Natural killer cell (primary cell): ENCODE measurements around the gene SNX14. TPM values are rescaled to one million over a fixed set of nuclear protein-coding genes. Genes with fewer than 3 reads are reported as not detected.
A peak's percentile ranks its signal among the peaks of the same experiment; 100 is the strongest.

Experiments used
- ATAC-seq, 3 donors: fragments of 150-1000 bp in 2 of 3; fragments of 200-7000 bp in 1 of 3; cut with Tn5 transposase; 1 replicate in 1 of 3; 2 replicates in 2 of 3; pipeline ENCODE4 v1.10.0; 2021; ENCODE audit warnings: mild to moderate bottlenecking in 2 of 3, moderate library complexity in 2 of 3
- DNase-seq, 2 donors: peaks; one replicate each; pipeline versions ENCODE4 v3.0.0 to v3.0.0-alpha.2; 2013 to 2021; ENCODE audit warnings: mixed read lengths in 1 of 2
- H3K27ac ChIP-seq: one replicate; pipeline ENCODE4 v1.5.1; 2013; ENCODE audit warnings: mild to moderate bottlenecking, low read length
- H3K27me3 ChIP-seq: one replicate; pipeline ENCODE4 v1.6.1; 2013; ENCODE audit warnings: low read length; ENCODE audit not compliant: control insufficient read depth, insufficient read depth
- H3K36me3 ChIP-seq: one replicate; pipeline ENCODE4 v1.6.1; 2013; ENCODE audit warnings: low read length; ENCODE audit not compliant: control insufficient read depth, insufficient read depth
- H3K4me1 ChIP-seq: one replicate; pipeline ENCODE4 v1.6.1; 2013; ENCODE audit warnings: low read length; ENCODE audit not compliant: control insufficient read depth, insufficient read depth
- H3K4me3 ChIP-seq: one replicate; pipeline ENCODE4 v1.5.1; 2013; ENCODE audit warnings: low read length
- H3K9me3 ChIP-seq: one replicate; pipeline ENCODE4 v1.6.1; 2013; ENCODE audit warnings: low read length; ENCODE audit not compliant: control insufficient read depth, insufficient read depth
- H3K27ac Mint-ChIP-seq, 2 donors: one replicate each; pipeline ENCODE4 v1.8.0; 2022; ENCODE audit warnings: mild to moderate bottlenecking in 2 of 2, mixed read lengths in 2 of 2, moderate library complexity in 1 of 2
- H3K27me3 Mint-ChIP-seq, 2 donors: one replicate each; pipeline ENCODE4 v1.8.0; 2022; ENCODE audit warnings: low read depth in 2 of 2, mixed read lengths in 2 of 2
- H3K36me3 Mint-ChIP-seq: one replicate; pipeline ENCODE4 v1.8.0; 2022; ENCODE audit warnings: mixed read lengths
- H3K4me1 Mint-ChIP-seq, 2 donors: one replicate each; pipeline ENCODE4 v1.8.0; 2022; ENCODE audit warnings: mixed read lengths in 2 of 2
- H3K4me3 Mint-ChIP-seq: one replicate; pipeline ENCODE4 v1.8.0; 2022; ENCODE audit warnings: mild to moderate bottlenecking, moderate library complexity, mixed read lengths
- H3K9me3 Mint-ChIP-seq, 2 donors: one replicate each; pipeline ENCODE4 v1.8.0; 2022; ENCODE audit warnings: mixed read lengths in 2 of 2
- WGBS: methylation state at CpG from one replicate; pipeline ENCODE4 v1.1.7; 2013; ENCODE audit warnings: missing lambda C conversion rate; ENCODE audit not compliant: insufficient coverage; 5-methylcytosine and 5-hydroxymethylcytosine counted together
- intact Hi-C: fragments of 100-400 bp; cut with micrococcal nuclease; formaldehyde crosslinking; loops from one replicate; pipeline ENCODE4 v1.14.2; 2022
- total RNA-seq, 4 donors: library from RNA; stranded (reverse); fragments of 120-200 nt in 1 of 4; gene quantifications; one replicate each; pipeline versions ENCODE4 v1.2.3 to v1.2.4, GENCODE V29; 2013 to 2022
- TF ChIP-seq, protein P1 (sequence below): fragments of 200-600 bp; IDR thresholded peaks from one replicate; pipeline ENCODE4 v1.8.0; 2022; ENCODE audit warnings: antibody characterized with exemption

Gene SNX14
- total RNA-seq, 3 donors from 2014 or later (not counting 1 experiment from before 2014, with no cell fraction given): 73.0 to 109 (median 80.3) TPM

DNA sequence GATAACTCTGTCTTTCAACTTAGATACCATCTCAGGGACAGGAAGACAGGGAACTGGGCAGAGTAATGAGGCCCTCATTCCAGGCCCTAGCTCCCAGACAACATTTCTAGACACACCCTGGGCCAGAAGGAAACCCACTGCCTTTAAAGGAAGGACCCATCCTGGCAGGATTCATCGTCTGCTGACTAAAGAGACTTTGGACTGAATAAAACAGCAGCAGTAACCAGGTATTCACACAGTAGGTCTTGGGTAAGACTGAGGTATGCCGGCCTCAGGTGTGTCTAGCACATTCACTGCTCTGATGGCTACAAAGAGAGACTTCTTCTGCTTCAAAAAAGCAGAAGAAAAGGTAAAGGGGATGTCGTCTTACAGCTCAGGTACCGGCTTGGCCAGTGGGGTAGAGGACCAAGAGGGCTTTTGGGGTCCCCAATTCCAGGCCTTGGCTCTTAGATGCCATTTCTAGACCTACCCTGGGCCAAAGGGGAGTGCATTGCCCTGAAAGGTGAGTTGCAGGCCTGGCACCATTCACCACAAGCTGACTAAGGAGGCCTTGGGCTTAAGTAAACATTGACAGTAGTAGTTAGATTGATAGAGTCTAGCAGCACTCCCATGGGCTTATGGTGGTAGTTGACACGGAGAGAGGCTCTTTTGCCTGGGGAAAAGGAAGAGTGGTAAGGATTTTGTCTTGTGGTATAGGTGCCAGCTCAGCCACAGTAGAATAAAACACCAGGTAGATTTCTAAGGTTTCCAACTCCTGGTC, 13.4 kb downstream of the SNX14 start:
- no peak overlapping the region for H3K4me3 Mint-ChIP-seq
- Histone ChIP-seq H3K4me3 (no peak overlapping the region), H3K27ac (no peak overlapping the region), H3K27me3 (no peaks in the 10 kb centered on the region), H3K9me3 (peaks cover 5% of the 10 kb centered on the region), H3K4me1 (peaks cover 12% of the 10 kb centered on the region), H3K36me3 (peaks cover 7% of the 10 kb centered on the region)
- H3K27ac Mint-ChIP-seq: no peak overlapping the region
- H3K27me3 Mint-ChIP-seq: no peaks in the 10 kb centered on the region
- TF ChIP-seq, protein P1, sequence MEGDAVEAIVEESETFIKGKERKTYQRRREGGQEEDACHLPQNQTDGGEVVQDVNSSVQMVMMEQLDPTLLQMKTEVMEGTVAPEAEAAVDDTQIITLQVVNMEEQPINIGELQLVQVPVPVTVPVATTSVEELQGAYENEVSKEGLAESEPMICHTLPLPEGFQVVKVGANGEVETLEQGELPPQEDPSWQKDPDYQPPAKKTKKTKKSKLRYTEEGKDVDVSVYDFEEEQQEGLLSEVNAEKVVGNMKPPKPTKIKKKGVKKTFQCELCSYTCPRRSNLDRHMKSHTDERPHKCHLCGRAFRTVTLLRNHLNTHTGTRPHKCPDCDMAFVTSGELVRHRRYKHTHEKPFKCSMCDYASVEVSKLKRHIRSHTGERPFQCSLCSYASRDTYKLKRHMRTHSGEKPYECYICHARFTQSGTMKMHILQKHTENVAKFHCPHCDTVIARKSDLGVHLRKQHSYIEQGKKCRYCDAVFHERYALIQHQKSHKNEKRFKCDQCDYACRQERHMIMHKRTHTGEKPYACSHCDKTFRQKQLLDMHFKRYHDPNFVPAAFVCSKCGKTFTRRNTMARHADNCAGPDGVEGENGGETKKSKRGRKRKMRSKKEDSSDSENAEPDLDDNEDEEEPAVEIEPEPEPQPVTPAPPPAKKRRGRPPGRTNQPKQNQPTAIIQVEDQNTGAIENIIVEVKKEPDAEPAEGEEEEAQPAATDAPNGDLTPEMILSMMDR: no peak
- H3K9me3 Mint-ChIP-seq: peaks cover 5 to 12% of the 10 kb centered on the region in 2 donors
- peaks cover 25 to 56% of the 10 kb centered on the region in 2 donors for H3K4me1 Mint-ChIP-seq
- 98% methylated on average over 5 of the region's 5 CpGs for WGBS
- intact Hi-C loops: no loop called here
- no peak for DNase-seq
- ATAC-seq: no peak
- H3K36me3 Mint-ChIP-seq: peaks cover 23% of the 10 kb centered on the region

DNA sequence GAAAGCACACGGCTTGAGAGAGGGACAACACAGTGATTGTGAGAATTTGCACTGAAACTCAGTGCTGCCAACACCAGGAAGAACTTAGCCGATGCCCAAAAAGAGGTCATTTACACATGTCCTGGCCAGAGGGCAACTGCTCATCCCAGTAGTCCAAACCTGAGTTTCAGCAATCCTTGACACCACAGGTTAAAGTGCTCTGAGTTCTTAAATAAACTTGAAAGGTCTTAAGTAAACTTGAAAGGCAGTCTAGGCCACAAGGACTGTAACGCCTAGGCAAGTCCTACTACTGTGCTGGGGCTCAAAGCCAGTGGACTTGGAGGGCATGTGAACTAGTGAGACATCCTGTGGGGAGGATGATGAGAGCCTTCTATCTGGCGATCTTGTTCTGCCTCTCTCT, 14.1 kb downstream of the SNX14 start:
- Histone ChIP-seq H3K27me3 (no peaks in the 10 kb centered on the region), H3K27ac (no peak overlapping the region), H3K4me3 (no peak overlapping the region), H3K9me3 (peaks cover 5% of the 10 kb centered on the region), H3K36me3 (peaks cover 7% of the 10 kb centered on the region), H3K4me1 (peaks cover 12% of the 10 kb centered on the region)
- DNase-seq: no peak
- intact Hi-C loops: no loop called here
- peak in 2 of 3 donors; percentile 29 to 50 for ATAC-seq
- peaks cover 5 to 10% of the 10 kb centered on the region in 2 donors for H3K9me3 Mint-ChIP-seq
- peaks cover 18 to 56% of the 10 kb centered on the region in 2 donors for H3K4me1 Mint-ChIP-seq
- H3K27ac Mint-ChIP-seq: no peak overlapping the region
- H3K36me3 Mint-ChIP-seq: peaks cover 23% of the 10 kb centered on the region
- no peak overlapping the region for H3K4me3 Mint-ChIP-seq
- TF ChIP-seq, protein P1: no peak
- H3K27me3 Mint-ChIP-seq: no peaks in the 10 kb centered on the region
- WGBS: 73% methylated on average over 4 of the region's 4 CpGs

DNA sequence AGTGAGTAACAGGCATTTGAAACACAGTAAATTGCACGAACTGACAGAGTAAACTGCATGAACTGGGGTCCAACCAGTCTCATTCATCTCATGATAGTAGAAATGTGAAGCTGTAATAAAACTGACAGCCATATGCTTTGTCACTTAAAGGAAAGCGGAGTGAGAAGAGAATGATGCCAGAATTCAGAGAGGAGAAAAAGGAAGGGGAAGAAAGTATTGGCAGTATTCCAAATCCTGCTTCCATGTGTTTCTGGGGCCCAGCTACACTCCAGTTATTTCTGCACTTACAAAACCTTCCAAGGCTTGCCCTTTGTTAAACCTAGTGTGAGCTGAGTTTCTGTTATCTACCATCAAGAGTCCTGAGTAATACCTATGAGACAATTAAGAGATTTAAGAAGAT, 17.2 kb downstream of the SNX14 start:
- Mint-ChIP-seq H3K27me3 (no peaks in the 10 kb centered on the region), H3K36me3 (peaks cover 3% of the 10 kb centered on the region), H3K9me3 (peaks cover 0 to under 1% of the 10 kb centered on the region in 2 donors), H3K27ac (no peak overlapping the region), H3K4me1 (peaks cover under 1 to 28% of the 10 kb centered on the region in 2 donors), H3K4me3 (no peak overlapping the region)
- Histone ChIP-seq H3K27ac (no peak overlapping the region), H3K36me3 (peaks cover 11% of the 10 kb centered on the region), H3K4me1 (peaks cover 12% of the 10 kb centered on the region), H3K9me3 (no peaks in the 10 kb centered on the region), H3K4me3 (no peak overlapping the region), H3K27me3 (no peaks in the 10 kb centered on the region)
- intact Hi-C loops: no loop called here
- TF ChIP-seq, protein P1: no peak
- no peak for ATAC-seq
- WGBS: 97% methylated on average over 2 of the region's 2 CpGs
- no peak for DNase-seq
